ENCODE data around the gene GDF11. TPM values are rescaled to one million over a fixed set of nuclear protein-coding genes. Genes with fewer than 3 reads are reported as not detected.

The GDF11 gene
- polyA plus RNA-seq, 1 of the 3 experiments (the other 2 are of a cell fraction): 9.4 TPM

- ChIA-PET POLR2A (interaction anchor here (0.6 to 2.5 kb wide), 18 partner anchors 8 to 388 kb away, joined by 3 to 14 read pairs (median 4); partner anchors contain the start of genes BLOC1S1, DNAJC14, ORMDL2 and PA2G4), CTCF (interaction anchor here (0.8 to 4.6 kb wide), 12 partner anchors 9 to 460 kb away, joined by 3 to 47 read pairs (median 4); partner anchors contain the start of genes RDH5 and SMARCC2)
- Histone ChIP-seq H3K79me2 (ENCODE audit: insufficient read depth) (peaks cover 47% of the 10 kb centered on the region), H3K4me2 (peak within 1 kb of the TSS; percentile 97), H3K4me1 (ENCODE audit: control insufficient read depth in 1 of 2, insufficient read depth in 2 of 2, low read depth in 1 of 2, low read length in 1 of 2) (peaks cover 0 to 26% of the 10 kb centered on the region in 2 experiments; a peak in 1 of 4 replicates), H3K9me2 (no peaks in the 10 kb centered on the region), H2AFZ (ENCODE audit: low read depth) (peak within 1 kb of the TSS; percentile 84), H3K27ac (ENCODE audit: low read depth in 2 of 2, low read length in 1 of 2) (peak within 1 kb of the TSS; percentile 97 to 100), H3K9ac (peak within 1 kb of the TSS; percentile 83), H3K4me3 (ENCODE audit: low read depth in 2 of 2, low read length in 1 of 2) (peak within 1 kb of the TSS; percentile 74 to 97), H4K20me1 (ENCODE audit: insufficient read depth) (peaks cover 39% of the 10 kb centered on the region), H3K36me3 (replicated peaks in 1 of 2; ENCODE audit: control insufficient read depth in 1 of 2, insufficient read depth in 2 of 2, low read length in 1 of 2) (peaks cover 24 to 30% of the 10 kb centered on the region in 2 experiments), H3F3A (replicated peaks; ENCODE audit: insufficient read depth) (peaks cover 31% of the 10 kb centered on the region), H3K9me3 (no peaks in the 10 kb centered on the region), H3K27me3 (ENCODE audit: insufficient read depth) (no peaks in the 10 kb centered on the region)
- DNase-seq: peak; percentile 93
- WGBS (ENCODE audit: low lambda C conversion rate): 1% methylated on average over 10 of the region's 61 CpGs
- peak; percentile 52 for TF ChIP-seq REST (IDR thresholded peaks at IDR 0.05; ENCODE audit: low read depth, low read length)
- TF ChIP-seq USF1 (IDR thresholded peaks at IDR 0.05; ENCODE audit: borderline replicate concordance, low read depth): peak; percentile 90
- TF ChIP-seq RFX5 (IDR thresholded peaks at IDR 0.05; ENCODE audit: low read length): no peak
- TF ChIP-seq FOXJ3 (CRISPR knock-in tag; IDR thresholded peaks at IDR 0.05): no peak
- TF ChIP-seq IRF3 (IDR thresholded peaks at IDR 0.05; ENCODE audit: low read depth, low read length): no peak
- peak; percentile 65; the same call in 1 of the 2 replicates for TF ChIP-seq TAF1 (IDR thresholded peaks at IDR 0.05; ENCODE audit: borderline replicate concordance, low read depth, low read length)
- peak; percentile 37 for TF ChIP-seq TEAD4 (IDR thresholded peaks at IDR 0.05; ENCODE audit: borderline replicate concordance, insufficient read depth)
- peak; percentile 92 for TF ChIP-seq MAX (IDR thresholded peaks at IDR 0.05; ENCODE audit: low read depth)
- peak; percentile 65; the same call in 1 of the 2 replicates for TF ChIP-seq RXRA (IDR thresholded peaks at IDR 0.05; ENCODE audit: borderline replicate concordance, low read depth)
- TF ChIP-seq MEF2A (IDR thresholded peaks at IDR 0.05; ENCODE audit: borderline replicate concordance, low read depth): no peak
- peak; percentile 55; the same call in 1 of the 2 replicates for TF ChIP-seq JUND (IDR thresholded peaks at IDR 0.05)
- peak; percentile 88 for TF ChIP-seq ELF1 (IDR thresholded peaks at IDR 0.05)
- peak; percentile 36 for TF ChIP-seq CHD2 (IDR thresholded peaks at IDR 0.05; ENCODE audit: low read length, partially characterized antibody)
- TF ChIP-seq FOSL2 (IDR thresholded peaks at IDR 0.05; ENCODE audit: borderline replicate concordance, low read depth): peak; percentile 74; the same call in 1 of the 2 replicates
- peak; percentile 98 for TF ChIP-seq PBX3 (IDR thresholded peaks at IDR 0.05)
- TF ChIP-seq ZBTB33 (IDR thresholded peaks at IDR 0.05; ENCODE audit: borderline replicate concordance, low read depth): no peak
- TF ChIP-seq EP300 (IDR thresholded peaks at IDR 0.05; ENCODE audit: borderline replicate concordance in 1 of 2, low read depth in 1 of 2, low read length in 1 of 2): peak in 1 of 2 experiments; percentile 6; a peak in 1 of 4 replicates
- 0 out of 2 replicates have a peak, but pooled peaks have one; percentile 51 for TF ChIP-seq NFIC (IDR thresholded peaks at IDR 0.05; ENCODE audit: borderline replicate concordance)
- peak; percentile 54; the same call in 1 of the 2 replicates for TF ChIP-seq POLR2AphosphoS5 (IDR thresholded peaks at IDR 0.05; ENCODE audit: low read depth, low read length)
- TF ChIP-seq MXI1 (IDR thresholded peaks at IDR 0.05; ENCODE audit: low read depth, low read length): peak; percentile 84
- peak; percentile 63 for TF ChIP-seq TCF12 (IDR thresholded peaks at IDR 0.05)
These were observed 13.7 kb upstream of the GDF11 start, which contains the start of gene CD63 for GRCh38 chr12:55728939-55729818. Gene CD63 (minus strand): TSS chr12:55729009. CDS start chr12:55728341, 668 bp downstream.

Measured in SK-N-SH (cell line).